Stimulated activated CD4-positive, alpha-beta T cell treated with anti-CD3 and anti-CD28 coated beads, Interleukin-4, amount 100 ng/mL, for 48 hours (primary cell): ENCODE results near the gene TMEM8B.
A peak's percentile ranks its signal among the peaks of the same experiment; 100 is the strongest.
"Not testable (repeated sequence)": the region's sequence is repeated elsewhere in the genome, so short reads cannot be mapped to it uniquely, and the experiment has no call there.

ENCODE experiments used
- DNase-seq, 2 donors: peaks; one replicate each; pipeline ENCODE4 v3.0.0-alpha.2; 2020; ENCODE audit warnings: low read depth in 2 of 2

The TMEM8B gene

DNA sequence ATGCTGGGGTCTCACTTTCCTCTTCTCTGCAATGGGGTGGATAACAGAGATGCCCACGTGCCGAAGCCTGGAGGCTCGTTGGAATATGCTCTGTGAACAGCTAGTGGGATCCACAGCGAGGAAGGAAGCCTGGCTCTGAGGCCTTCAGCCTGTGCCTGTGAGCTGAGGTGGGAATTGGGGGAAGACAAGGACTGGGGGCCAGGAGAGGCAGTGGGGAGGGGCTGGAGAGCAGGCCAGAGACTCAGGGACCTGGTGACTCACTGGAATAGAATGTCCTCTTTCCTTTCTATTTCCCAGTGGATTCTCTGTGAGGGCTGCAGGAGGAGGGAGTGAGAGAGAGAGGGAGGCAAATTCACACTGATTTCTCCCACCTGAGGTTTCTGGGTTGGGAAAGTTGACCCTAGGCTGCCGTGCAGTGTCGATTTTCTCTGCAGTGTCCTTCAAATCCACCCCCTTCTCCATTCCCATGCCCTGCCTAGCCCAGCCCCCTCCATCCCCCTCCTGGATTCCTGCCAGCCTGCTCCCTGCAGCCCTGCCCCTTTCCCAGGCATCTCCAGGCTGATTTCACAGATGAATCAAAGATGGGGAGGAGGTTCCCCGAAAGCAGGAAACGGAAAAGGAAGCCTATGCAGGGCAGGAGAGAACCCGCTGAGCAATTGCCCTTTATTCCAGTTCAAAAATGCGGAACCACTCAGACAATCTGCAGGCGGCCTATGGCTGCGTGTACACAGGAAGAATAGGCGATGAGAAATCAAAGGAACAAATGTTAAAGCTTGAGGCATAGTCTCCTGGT lies 78.9 kb downstream of the TMEM8B start:
- no peak for DNase-seq

DNA sequence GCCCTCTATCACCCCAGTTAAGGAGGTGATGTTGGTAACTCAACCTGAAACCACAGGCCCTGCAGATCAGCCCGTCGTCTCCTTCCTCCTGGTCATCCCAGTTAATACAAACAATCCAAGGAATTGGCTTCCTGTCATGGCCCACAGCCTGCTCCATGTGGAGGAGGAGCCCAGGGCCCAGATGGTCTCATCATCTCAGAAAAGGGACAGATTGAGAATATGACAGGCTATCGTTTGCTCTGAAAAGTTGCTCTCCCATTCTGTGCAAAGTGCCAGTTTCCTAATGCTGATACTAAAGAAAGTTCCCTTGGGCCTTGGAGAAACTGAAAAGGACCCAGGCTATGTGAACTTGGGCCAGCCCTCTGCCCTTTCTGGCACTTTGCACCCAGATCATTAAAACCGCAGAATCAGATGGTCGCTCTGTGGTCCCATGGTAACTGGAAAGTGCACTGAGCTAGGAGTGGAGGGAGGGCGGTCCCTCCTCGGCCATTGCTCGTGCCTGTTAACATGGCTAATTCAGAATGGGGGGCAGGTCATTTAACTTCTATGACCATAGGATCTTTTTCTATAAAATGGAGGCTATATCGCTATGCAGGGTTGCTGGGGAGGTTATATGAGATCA lies 79.6 kb downstream of the TMEM8B start:
- no peak for DNase-seq

DNA sequence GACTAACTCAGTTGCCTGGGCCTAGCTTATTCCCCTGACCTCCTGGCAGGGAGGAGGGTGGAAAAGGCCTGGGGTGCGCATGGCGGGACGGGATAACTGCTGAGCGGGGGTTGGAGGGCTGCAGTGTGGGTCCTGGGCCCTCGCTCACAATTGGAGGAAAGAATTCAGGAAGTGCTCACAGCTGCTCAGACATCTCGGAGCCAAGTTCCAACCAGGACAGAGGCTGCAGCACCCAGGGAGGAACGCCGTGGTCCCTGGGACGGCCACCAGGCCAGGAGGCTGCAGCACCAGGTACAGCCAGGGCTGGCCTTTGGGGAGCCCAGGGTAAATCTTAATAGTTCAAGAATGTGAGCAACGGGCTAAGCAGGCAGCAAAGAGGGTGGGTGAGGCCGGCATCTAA lies 80.2 kb downstream of the TMEM8B start, which contains the start of gene SPAAR:
TSS of gene SPAAR (plus strand) at position 217 of the 400 bp plus-strand sequence. CDS start 974 bp downstream, outside the sequence.
- DNase-seq = no peak

DNA sequence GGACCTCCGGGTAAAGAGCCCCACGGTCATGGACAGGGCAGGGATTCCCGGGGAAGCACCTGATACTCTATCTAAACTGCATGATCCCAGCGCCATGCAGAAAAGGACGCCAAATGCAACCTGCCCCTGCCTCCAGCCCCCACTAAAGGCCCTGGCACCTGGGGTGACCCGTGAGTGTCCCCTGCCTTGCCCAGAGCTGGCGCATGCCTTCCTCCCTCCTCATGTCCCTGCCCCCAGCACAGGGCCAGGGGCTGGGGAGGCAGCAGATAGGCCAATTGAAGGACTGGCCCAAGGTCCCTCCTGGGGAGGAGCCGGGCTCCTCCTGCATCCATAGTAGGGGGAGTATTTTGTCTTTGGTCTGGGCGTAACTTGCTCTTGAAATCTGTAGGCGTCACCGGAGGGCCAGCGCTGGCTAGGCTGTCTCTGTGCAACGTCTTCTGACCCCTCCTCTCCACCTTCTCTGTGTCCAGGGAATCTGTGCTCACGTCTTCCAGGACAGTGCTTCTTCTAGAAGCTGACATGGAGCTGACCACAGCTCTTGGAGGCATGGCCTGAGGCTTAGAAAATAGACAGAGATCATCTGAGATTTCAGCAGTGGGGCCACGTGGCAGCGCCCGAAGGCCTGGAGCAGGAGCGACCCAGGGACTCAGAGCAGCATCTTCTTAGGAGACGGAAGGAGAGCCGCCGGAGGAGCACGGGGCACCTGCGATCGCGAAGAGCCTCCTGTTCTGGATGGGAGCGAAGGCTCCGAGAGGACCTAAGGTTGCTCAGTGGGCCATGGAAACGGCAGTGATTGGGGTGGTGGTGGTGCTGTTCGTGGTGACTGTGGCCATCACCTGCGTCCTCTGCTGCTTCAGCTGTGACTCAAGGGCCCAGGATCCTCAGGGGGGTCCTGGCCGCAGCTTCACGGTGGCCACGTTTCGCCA lies 80.9 kb downstream of the TMEM8B start:
- DNase-seq = no peak

DNA sequence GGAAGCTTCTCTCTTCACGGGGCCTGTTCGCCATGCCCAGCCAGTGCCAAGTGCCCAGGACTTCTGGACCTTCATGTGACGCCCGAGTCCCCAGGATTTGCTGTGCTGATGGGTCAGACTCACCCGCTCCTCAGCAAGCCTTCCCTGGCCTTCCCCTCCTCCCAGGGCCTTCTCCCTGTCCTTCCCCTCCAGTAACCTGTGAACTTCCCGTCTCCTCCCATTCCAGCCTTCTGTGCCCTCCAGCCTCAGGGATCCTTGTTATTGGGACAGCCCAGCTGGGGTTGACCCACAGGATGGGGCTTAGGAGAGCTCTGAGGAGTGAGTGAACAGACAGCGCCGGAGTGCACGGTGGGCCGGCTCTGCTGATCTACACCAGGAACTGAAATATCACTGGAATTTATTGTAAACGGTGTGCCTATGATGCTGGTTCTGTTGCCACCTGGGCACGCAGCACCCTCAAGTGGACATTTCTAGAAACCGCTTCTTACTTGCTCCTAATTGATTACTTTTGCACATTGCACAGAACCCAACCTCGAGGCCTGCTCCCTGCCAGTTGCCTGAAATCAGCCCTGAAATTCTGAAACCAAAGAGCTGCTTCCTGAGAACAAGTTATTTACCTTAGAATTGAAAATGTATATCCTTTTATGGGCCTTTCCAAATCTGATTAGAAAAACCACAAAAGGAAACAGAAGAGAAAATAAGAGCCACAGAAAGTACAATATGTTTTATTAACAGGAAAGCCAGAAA lies 81.8 kb downstream of the TMEM8B start:
- peak in 1 of 2 donors; percentile 40 for DNase-seq

DNA sequence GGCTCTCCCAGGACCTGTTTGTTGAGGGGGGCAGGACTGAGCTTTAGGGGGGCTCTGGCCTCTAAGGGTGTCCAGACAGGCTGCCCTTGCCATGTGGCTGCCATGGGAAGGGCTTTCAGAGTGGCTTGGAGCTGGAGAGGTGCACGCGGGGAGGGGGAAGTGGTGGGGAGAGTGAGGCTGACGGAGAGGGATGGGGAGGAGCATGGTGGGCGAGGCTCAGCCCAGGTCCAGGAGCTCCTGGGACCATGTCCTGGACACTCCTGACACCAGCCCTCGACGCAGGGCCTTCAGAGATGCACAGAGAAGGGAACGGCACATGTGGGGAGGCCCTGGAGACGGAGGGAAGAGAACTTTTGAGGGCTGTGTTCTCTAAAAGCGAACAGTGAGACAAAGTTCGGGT lies 82.7 kb downstream of the TMEM8B start:
- no peak for DNase-seq

DNA sequence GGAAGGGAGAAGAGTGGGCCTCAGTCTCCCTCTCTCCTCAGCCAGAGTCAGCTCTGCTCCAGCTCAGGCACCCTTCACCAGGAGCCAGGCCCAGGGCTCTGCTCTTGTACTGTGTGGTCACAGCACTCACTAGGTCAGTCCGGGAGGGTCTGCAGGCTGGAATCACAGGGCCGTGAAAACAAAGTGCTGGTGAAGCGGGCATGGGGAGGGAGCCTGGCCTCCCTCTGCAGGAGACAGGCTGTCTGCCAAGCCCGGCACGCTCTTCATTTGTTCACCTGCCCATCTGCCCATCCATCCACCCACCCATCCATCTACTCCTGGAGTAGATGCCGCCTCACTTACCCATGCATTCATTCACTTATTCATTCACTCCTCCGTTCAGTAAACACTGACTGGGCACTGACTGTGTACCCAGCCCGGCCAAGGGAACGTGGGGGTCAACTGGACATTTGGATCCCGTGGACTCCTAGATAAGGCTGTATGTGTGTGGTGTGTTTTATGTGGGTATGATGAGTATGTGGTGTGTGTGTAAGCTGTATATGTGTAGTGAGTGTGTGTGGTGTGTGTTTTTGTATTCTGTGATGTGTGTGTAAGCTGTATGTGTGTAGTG lies 83.9 kb downstream of the TMEM8B start:
- DNase-seq = no peak

DNA sequence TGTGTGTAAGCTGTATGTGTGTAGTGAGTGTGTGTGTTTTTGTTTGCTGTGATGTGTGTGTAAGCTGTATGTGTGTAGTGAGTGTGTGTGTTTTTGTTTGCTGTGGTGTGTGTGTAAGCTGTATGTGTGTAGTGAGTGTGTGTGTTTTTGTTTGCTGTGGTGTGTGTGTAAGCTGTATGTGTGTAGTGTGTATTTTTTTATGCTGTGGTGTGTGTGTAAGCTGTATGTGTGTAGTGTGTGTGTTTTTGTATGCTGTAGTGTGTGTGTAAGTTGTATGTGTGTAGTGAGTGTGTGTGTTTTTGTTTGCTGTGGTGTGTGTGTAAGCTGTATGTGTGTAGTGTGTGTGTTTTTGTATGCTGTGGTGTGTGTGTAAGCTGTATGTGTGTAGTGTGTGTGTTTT lies 84.4 kb downstream of the TMEM8B start:
- DNase-seq = not testable (repeated sequence)

DNA sequence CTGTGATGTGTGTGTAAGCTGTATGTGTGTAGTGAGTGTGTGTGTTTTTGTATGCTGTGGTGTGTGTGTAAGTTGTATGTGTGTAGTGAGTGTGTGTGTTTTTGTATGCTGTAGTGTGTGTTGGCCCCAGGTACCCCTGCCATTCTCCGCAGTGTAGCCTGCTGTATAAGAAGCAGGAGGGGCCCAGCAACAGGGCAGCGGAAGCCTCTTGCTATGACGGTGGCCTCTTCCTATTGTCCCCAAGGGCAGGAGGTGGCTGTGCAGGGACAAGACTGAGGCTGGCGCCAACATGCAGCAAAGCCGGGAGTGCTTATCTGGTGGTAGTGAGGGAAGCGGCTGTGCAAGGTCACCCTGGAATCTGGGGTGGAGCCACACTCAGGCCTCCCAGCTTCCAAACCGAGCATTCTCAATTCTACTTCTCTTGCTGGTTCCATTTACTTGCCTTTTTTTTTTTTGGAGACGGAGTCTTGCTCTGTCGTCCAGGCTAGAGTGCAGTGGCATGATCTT lies 85.3 kb downstream of the TMEM8B start:
- no peak for DNase-seq
